Measurements from ENCODE around the gene PATL1. TPM values are rescaled to one million over a fixed set of nuclear protein-coding genes. Genes with fewer than 3 reads are reported as not detected.
A peak's percentile ranks its signal among the peaks of the same experiment; 100 is the strongest.

PATL1 gene
- 28.5 and 28.7 TPM in 2 replicates for total RNA-seq

- TF ChIP-seq CTCF (IDR thresholded peaks at IDR 0.05; ENCODE audit: insufficient read depth, low read length, poor library complexity, severe bottlenecking), result no peak
- H3K4me3 ChIP-seq (ENCODE audit: low read depth, low read length), result peak within 1 kb of the TSS; percentile 93
- DNase-seq (ENCODE audit: low read depth), result peak; percentile 95
These were observed at the start of gene PATL1 for GRCh38 chr11:59668950-59669610. TSS of gene PATL1 (minus strand) at chr11:59669037. CDS start at chr11:59668895, 142 bp downstream.

GRCh38 chr11:59716051-59716450 lies 47.2 kb upstream of the PATL1 start:
- H3K4me3 ChIP-seq (ENCODE audit: low read depth, low read length), result no peak overlapping the region
- no peaks in the 10 kb centered on the region for H3K27me3 ChIP-seq (ENCODE audit: control insufficient read depth, insufficient read depth, low read length)
- DNase-seq (ENCODE audit: low read depth), result no peak
- H3K36me3 ChIP-seq (ENCODE audit: control insufficient read depth, insufficient read depth, low read length), result no peaks in the 10 kb centered on the region
- no peak for TF ChIP-seq CTCF (IDR thresholded peaks at IDR 0.05; ENCODE audit: insufficient read depth, low read length, poor library complexity, severe bottlenecking)

More at GRCh38 chr11:59668950-59669610, at the start of gene PATL1:
- Histone ChIP-seq H3K27me3 (ENCODE audit: control insufficient read depth, insufficient read depth, low read length) (no peaks in the 10 kb centered on the region), H3K36me3 (ENCODE audit: control insufficient read depth, insufficient read depth, low read length) (no peaks in the 10 kb centered on the region)

DNA sequence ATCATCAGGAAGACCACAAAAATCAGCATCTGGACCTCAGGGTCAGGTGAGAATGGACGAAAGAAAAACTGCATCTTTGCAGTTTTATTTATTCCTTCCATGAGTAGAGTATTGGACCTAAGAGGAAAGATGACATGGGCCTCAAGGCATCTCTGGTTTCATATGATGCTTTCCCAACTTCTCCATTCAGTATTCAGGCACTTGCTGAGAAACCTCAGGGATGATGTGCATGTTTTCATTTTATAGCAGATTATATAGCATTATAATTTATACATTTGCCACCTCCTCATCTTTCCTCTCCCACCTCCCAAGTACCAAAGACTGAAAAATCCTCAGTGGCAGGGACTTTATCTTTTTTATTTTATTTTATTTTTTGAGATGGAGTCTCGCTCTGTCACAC lies 44.9 kb upstream of the PATL1 start, which contains the start of gene OR10V1:
TSS of gene OR10V1 (minus strand) at position 101 of the 400 bp plus-strand sequence. CDS start at position 101, 0 bp downstream.
- no peak for DNase-seq (ENCODE audit: low read depth)
- Histone ChIP-seq H3K4me3 (ENCODE audit: low read depth, low read length) (no peak within 1 kb of the TSS), H3K36me3 (ENCODE audit: control insufficient read depth, insufficient read depth, low read length) (no peaks in the 10 kb centered on the region), H3K27me3 (ENCODE audit: control insufficient read depth, insufficient read depth, low read length) (no peaks in the 10 kb centered on the region)
- no peak for TF ChIP-seq CTCF (IDR thresholded peaks at IDR 0.05; ENCODE audit: insufficient read depth, low read length, poor library complexity, severe bottlenecking)

- no peak overlapping the region for H3K4me3 ChIP-seq (ENCODE audit: low read depth, low read length)
- no peak for DNase-seq (ENCODE audit: low read depth)
These were observed 41.5 kb upstream of the PATL1 start for GRCh38 chr11:59710136-59710847.

DNA sequence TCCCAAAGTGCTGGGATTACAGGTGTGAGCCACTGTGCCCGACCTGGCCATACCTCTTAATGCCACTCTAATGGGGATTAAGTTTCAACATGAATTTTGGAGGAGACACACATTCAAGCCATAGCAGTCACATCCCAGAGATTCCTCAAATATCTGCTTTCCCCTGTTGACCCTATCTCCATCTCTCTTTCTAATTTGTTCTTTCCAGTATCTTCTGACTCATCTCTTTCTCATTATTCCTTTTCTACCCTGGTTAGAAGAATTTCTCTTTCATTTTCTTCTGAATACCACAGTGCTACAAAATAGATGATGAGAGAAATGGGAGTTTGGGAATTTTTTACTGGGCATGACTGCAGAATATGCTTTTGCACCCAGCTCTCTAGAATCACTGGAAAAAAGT lies 39.7 kb upstream of the PATL1 start:
- Histone ChIP-seq H3K36me3 (ENCODE audit: control insufficient read depth, insufficient read depth, low read length) (no peaks in the 10 kb centered on the region), H3K4me3 (ENCODE audit: low read depth, low read length) (no peak overlapping the region), H3K27me3 (ENCODE audit: control insufficient read depth, insufficient read depth, low read length) (no peaks in the 10 kb centered on the region)
- DNase-seq (ENCODE audit: low read depth), result no peak
- no peak for TF ChIP-seq CTCF (IDR thresholded peaks at IDR 0.05; ENCODE audit: insufficient read depth, low read length, poor library complexity, severe bottlenecking)

More at GRCh38 chr11:59710136-59710847, 41.5 kb upstream of the PATL1 start:
- TF ChIP-seq CTCF (IDR thresholded peaks at IDR 0.05; ENCODE audit: insufficient read depth, low read length, poor library complexity, severe bottlenecking), result no peak
- no peaks in the 10 kb centered on the region for H3K27me3 ChIP-seq (ENCODE audit: control insufficient read depth, insufficient read depth, low read length)
- H3K36me3 ChIP-seq (ENCODE audit: control insufficient read depth, insufficient read depth, low read length), result no peaks in the 10 kb centered on the region
